A549 (cell line): ENCODE results near the gene TRIM27. TPM values are rescaled to one million over a fixed set of nuclear protein-coding genes. Genes with fewer than 3 reads are reported as not detected.

Experiments
- ATAC-seq, 2 experiments: fragments of 200-7000 bp in 1 of 2; fragments of >200 bp in 1 of 2; cut with Nextera tagmentation in 1 of 2; cut with Tn5 transposase in 1 of 2; 3 replicates each; pipeline versions ENCODE4 v1.8.0 to v1.9.1; 2018 to 2020; ENCODE audit warnings: mild to moderate bottlenecking in 1 of 2, moderate library complexity in 1 of 2
- CTCF ChIA-PET: fragments of 300-600 bp; sonication (Branson Sonifier 250); formaldehyde crosslinking; extraction: SDS; loops from one replicate; lab custom pipeline; 2021; ENCODE audit warnings: antibody characterized with exemption, inconsistent platforms; lab: Yijun Ruan, JAX
- POLR2A ChIA-PET: fragments of 350-600 bp; formaldehyde crosslinking; extraction: SDS; loops from one replicate; lab custom pipeline; 2021; ENCODE audit warnings: antibody characterized with exemption, inconsistent platforms; lab: Yijun Ruan, JAX
- DNase-seq, 2 experiments: peaks; one replicate each; pipeline versions ENCODE4 v3.0.0 to v3.0.0-alpha.2; 2011 to 2016; ENCODE audit warnings: low read depth in 1 of 2, low spot score in 1 of 2
- FAIRE-seq: peaks from 2 replicates; lab custom pipeline; 2011; peaks lifted over from hg19 to GRCh38; lab: Jason Lieb, UNC
- H3K27ac ChIP-seq, 2 experiments: fragments of >200 bp; sonication (Bioruptor Twin); formaldehyde crosslinking; 3 replicates each; pipeline ENCODE4 v1.5.1; 2016 to 2017
- H3K4me1 ChIP-seq: fragments of >200 bp; sonication (Bioruptor Twin); formaldehyde crosslinking; 3 replicates; pipeline ENCODE4 v1.6.1; 2016
- H3K4me2 ChIP-seq: fragments of >200 bp; sonication (Bioruptor Twin); formaldehyde crosslinking; 3 replicates; pipeline ENCODE4 v1.6.1; 2016
- H3K4me3 ChIP-seq: fragments of >200 bp; sonication (Bioruptor Twin); formaldehyde crosslinking; 3 replicates; pipeline ENCODE4 v1.5.1; 2016
- H3K9me3 ChIP-seq: fragments of >200 bp; sonication (Bioruptor Twin); formaldehyde crosslinking; 3 replicates; pipeline ENCODE4 v1.6.1; 2016
- CBX8 ChIP-seq: fragments of 200-600 bp; sonication (generic); IDR thresholded peaks from 2 replicates; pipeline ENCODE4 v1.6.1; 2016
- CHD2 ChIP-seq: fragments of 150-350 bp; IDR thresholded peaks from 2 replicates; pipeline ENCODE4 v1.6.1; 2014; ENCODE audit warnings: low read length; ENCODE audit not compliant: partially characterized antibody
- EHF ChIP-seq: fragments of 250-450 bp; sonication (Bioruptor Pico); IDR thresholded peaks from 2 replicates; pipeline ENCODE4 v1.5.0; 2020; ENCODE audit warnings: mild to moderate bottlenecking
- ELK1 ChIP-seq: fragments of 150-350 bp; IDR thresholded peaks from 2 replicates; pipeline ENCODE4 v1.6.1; 2014; ENCODE audit warnings: low read depth, mild to moderate bottlenecking, low read length
- EP300 ChIP-seq, 2 experiments: fragments of >200 bp; sonication (Bioruptor Twin); formaldehyde crosslinking; IDR thresholded peaks; 2 replicates in 1 of 2; 3 replicates in 1 of 2; pipeline ENCODE4 v1.6.1; 2016 to 2017
- HES2 ChIP-seq: fragments of >200 bp; sonication (Bioruptor Twin); formaldehyde crosslinking; IDR thresholded peaks from 2 replicates; pipeline ENCODE4 v1.6.1; 2016
- HMGXB4 ChIP-seq: fragments of 250-450 bp; sonication (Bioruptor Pico); IDR thresholded peaks from 2 replicates; pipeline ENCODE4 v1.5.0; 2021; ENCODE audit warnings: mild to moderate bottlenecking, moderate library complexity, borderline replicate concordance
- JUN ChIP-seq, 2 experiments: fragments of >200 bp; sonication (Bioruptor Twin); formaldehyde crosslinking; IDR thresholded peaks; 2 replicates in 1 of 2; 3 replicates in 1 of 2; pipeline ENCODE4 v1.6.1; 2016 to 2017
- KDM1A ChIP-seq: fragments of 200-600 bp; sonication (generic); IDR thresholded peaks from 2 replicates; pipeline ENCODE4 v1.6.1; 2016; ENCODE audit warnings: low read depth, mild to moderate bottlenecking
- MAFK ChIP-seq: fragments of 450-650 bp; IDR thresholded peaks from 2 replicates; pipeline ENCODE4 v1.6.1; 2014; ENCODE audit not compliant: partially characterized antibody
- MAX ChIP-seq: IDR thresholded peaks from 2 replicates; pipeline ENCODE4 v1.6.1; 2012
- PBX3 ChIP-seq: IDR thresholded peaks from 2 replicates; pipeline ENCODE4 v1.6.1; 2012
- SREBF2 ChIP-seq: fragments of 450-650 bp; IDR thresholded peaks from 2 replicates; pipeline ENCODE4 v1.6.1; 2014; ENCODE audit warnings: mild to moderate bottlenecking, moderate library complexity
- USF2 ChIP-seq: fragments of 450-650 bp; IDR thresholded peaks from 2 replicates; pipeline ENCODE4 v1.6.1; 2014; ENCODE audit warnings: antibody characterized with exemption
- WGBS: methylation state at CpG from one replicate; pipeline ENCODE4 v1.1.6; 2017; ENCODE audit errors: missing lambda C conversion rate; 5-methylcytosine and 5-hydroxymethylcytosine counted together
- polyA plus RNA-seq, 4 experiments: library from polyadenylated mRNA; depleted of rRNA in 3 of 4; stranded (reverse); fragments of >200 nt; fragmentation: RNase III in 1 of 4; extraction: RNeasy Plus Mini Kit Qiagen cat#74134 plus additional on column Dnase treatment in 1 of 4; gene quantifications; 2 replicates in 3 of 4; 3 replicates in 1 of 4; pipeline ENCODE4 v1.2.3, GENCODE V29; 2011 to 2017

The TRIM27 gene
- polyA plus RNA-seq, 2 of the 4 experiments (the other 2 are of a cell fraction), result 27.8 to 50.1 TPM

- POLR2A ChIA-PET, result no interaction called here
- Histone ChIP-seq H3K4me3 (no peak overlapping the region), H3K4me1 (peaks cover 6% of the 10 kb centered on the region; the same call in 2 of the 3 replicates), H3K27ac (no peak overlapping the region), H3K4me2 (no peak overlapping the region)
- no peak for FAIRE-seq
- 80% methylated on average over 7 of the region's 7 CpGs for WGBS
- ATAC-seq, result no peak
- DNase-seq, result no peak
- TF ChIP-seq MAFK (peak; percentile 47), USF2 (no peak)
- TF ChIP-seq, all 56 proteins: peak for 1
- CTCF ChIA-PET, result interaction anchor here (1.1 to 2.4 kb wide), 2 partner anchors 48 to 188 kb away, joined by 3 to 9 read pairs; no protein-coding TSS in a partner anchor
- H3K9me3 ChIP-seq, result 0 out of 3 replicates have a peak, but pooled peaks cover 3% of the 10 kb centered on the region
Measured at GRCh38 chr6:28886079-28886439, 37.7 kb downstream of the TRIM27 start.

GRCh38 chr6:28884423-28885131 is 39.2 kb downstream of the TRIM27 start:
- ATAC-seq, result no peak
- H3K4me3 ChIP-seq, result no peak overlapping the region
- 0 out of 3 replicates have a peak, but pooled peaks cover 3% of the 10 kb centered on the region for H3K9me3 ChIP-seq
- no peak for TF ChIP-seq ELK1
- TF ChIP-seq MAFK, result peak; percentile 19
- no peak for TF ChIP-seq PBX3
- TF ChIP-seq CHD2, result no peak
- no peak for TF ChIP-seq HES2
- no peak for TF ChIP-seq EHF (CRISPR knock-in tag)
- TF ChIP-seq, all 56 proteins: peak for 1
- FAIRE-seq (no peak), DNase-seq (no peak)
- 89% methylated on average over 11 of the region's 18 CpGs for WGBS
- CTCF ChIA-PET, result interaction anchor here (1.1 to 1.6 kb wide), 2 partner anchors 11 to 186 kb away, joined by 3 read pairs; no protein-coding TSS in a partner anchor
- POLR2A ChIA-PET, result interaction anchor here (0.6 to 1.2 kb wide), 2 partner anchors 11 to 101 kb away, joined by 5 to 14 read pairs; no protein-coding TSS in a partner anchor
- Histone ChIP-seq H3K4me1 (peaks cover 6% of the 10 kb centered on the region; the same call in 2 of the 3 replicates), H3K27ac (no peak overlapping the region), H3K4me2 (no peak overlapping the region)

- ChIA-PET POLR2A (interaction anchor here (0.6 to 4.1 kb wide), 4 partner anchors 14 to 42 kb away, joined by 3 to 22 read pairs (median 4); partner anchors contain the start of gene TRIM27), CTCF (interaction anchor here (1.4 to 1.5 kb wide), 2 partner anchors 10 to 135 kb away, joined by 4 to 7 read pairs; no protein-coding TSS in a partner anchor)
- Histone ChIP-seq H3K27ac (peak overlapping the region; percentile 70 to 84), H3K4me3 (peak overlapping the region; percentile 57)
- FAIRE-seq (no peak), ATAC-seq (peak; percentile 70 to 81)
- TF ChIP-seq HMGXB4 (CRISPR knock-in tag), result peak; percentile 70; the same call in 1 of the 2 replicates
- TF ChIP-seq KDM1A, result 0 out of 2 replicates have a peak, but pooled peaks have one; percentile 50
- TF ChIP-seq SREBF2, result peak; percentile 73
- peak; percentile 38; the same call in 1 of the 2 replicates for TF ChIP-seq MAX
- TF ChIP-seq JUN (IDR thresholded peaks at IDR 0.05), result peak in 1 of 2 experiments; percentile 21; a peak in 1 of 5 replicates
- no peak for TF ChIP-seq EP300 (IDR thresholded peaks at IDR 0.05)
- TF ChIP-seq CBX8, result no peak
- TF ChIP-seq, all 56 proteins: peak for 5
- DNase-seq, result peak in 1 of 2 experiments; percentile 74
- Histone ChIP-seq H3K4me2 (peak overlapping the region; percentile 63), H3K4me1 (peaks cover 6% of the 10 kb centered on the region; the same call in 2 of the 3 replicates), H3K9me3 (0 out of 3 replicates have a peak, but pooled peaks cover 3% of the 10 kb centered on the region)
- 3% methylated on average over 26 of the region's 28 CpGs for WGBS
Measured at GRCh38 chr6:28880894-28881780, 42.6 kb downstream of the TRIM27 start.
